SK-N-SH (cell line): ENCODE measurements around the gene CCNJL. TPM values are rescaled to one million over a fixed set of nuclear protein-coding genes. Genes with fewer than 3 reads are reported as not detected.
"Not testable (repeated sequence)": the region's sequence is repeated elsewhere in the genome, so short reads cannot be mapped to it uniquely, and the experiment has no call there.

Experiments used
- CTCF ChIA-PET: fragments of 300-600, 350-600 bp; formaldehyde crosslinking; extraction: SDS; loops from one replicate; lab custom pipeline; 2021; lab: Yijun Ruan, JAX
- POLR2A ChIA-PET: fragments of 350-600 bp; sonication (Branson Sonifier 250); formaldehyde crosslinking; extraction: SDS; loops from one replicate; lab custom pipeline; 2020; ENCODE audit warnings: antibody characterized with exemption, inconsistent platforms; lab: Yijun Ruan, JAX
- DNase-seq: peaks from one replicate; pipeline ENCODE4 v3.0.0; 2012
- H2AFZ ChIP-seq: fragments of 200-600 bp; sonication (generic); 2 replicates; pipeline ENCODE4 v1.8.1; 2016; ENCODE audit warnings: antibody characterized with exemption, mild to moderate bottlenecking, low read depth
- H3F3A ChIP-seq: fragments of 200-600 bp; sonication (generic); replicated peaks from 2 replicates; pipeline ENCODE3; 2016; ENCODE audit warnings: antibody characterized with exemption, mild to moderate bottlenecking; ENCODE audit not compliant: insufficient read depth
- H3K27ac ChIP-seq, 2 experiments: fragments of 200-500 bp in 1 of 2; fragments of 200-600 bp in 1 of 2; sonication (Bioruptor generic) in 1 of 2; sonication (generic), shearing (Covaris generic) in 1 of 2; 2 replicates each; pipeline versions ENCODE4 v1.5.1 to v1.6.1; 2014 to 2016; ENCODE audit warnings: low read depth in 2 of 2, inconsistent platforms in 1 of 2, low read length in 1 of 2, mild to moderate bottlenecking in 1 of 2, mixed read lengths in 1 of 2
- H3K27me3 ChIP-seq: fragments of 200-600 bp; sonication (generic), shearing (Covaris generic); 2 replicates; pipeline ENCODE4 v1.6.1; 2016; ENCODE audit warnings: mixed run types; ENCODE audit not compliant: insufficient read depth
- H3K36me3 ChIP-seq, 2 experiments: fragments of 200-500 bp in 1 of 2; fragments of 200-600 bp in 1 of 2; sonication (Bioruptor generic) in 1 of 2; sonication (generic) in 1 of 2; replicated peaks in 1 of 2; 2 replicates each; pipeline versions ENCODE3 to v1.5.1; 2014 to 2016; ENCODE audit warnings: low read length in 1 of 2, mild to moderate bottlenecking in 1 of 2; ENCODE audit not compliant: insufficient read depth in 2 of 2, control insufficient read depth in 1 of 2
- H3K4me1 ChIP-seq, 2 experiments: fragments of 200-500 bp in 1 of 2; fragments of 200-600 bp in 1 of 2; sonication (Bioruptor generic) in 1 of 2; sonication (generic), shearing (Covaris generic) in 1 of 2; 2 replicates each; pipeline versions ENCODE4 v1.5.1 to v1.6.1; 2014 to 2016; ENCODE audit warnings: low read depth in 1 of 2, low read length in 1 of 2, mixed run types in 1 of 2; ENCODE audit not compliant: insufficient read depth in 2 of 2, control insufficient read depth in 1 of 2
- H3K4me2 ChIP-seq: fragments of 200-600 bp; sonication (generic), shearing (Covaris generic); 2 replicates; pipeline ENCODE4 v1.6.1; 2017; ENCODE audit warnings: mixed run types
- H3K4me3 ChIP-seq, 2 experiments: fragments of 200-500 bp in 1 of 2; fragments of 200-600 bp in 1 of 2; sonication (Bioruptor generic) in 1 of 2; sonication (generic), shearing (Covaris generic) in 1 of 2; 2 replicates each; pipeline versions ENCODE4 v1.5.1 to v1.8.1; 2014 to 2016; ENCODE audit warnings: low read depth in 2 of 2, inconsistent platforms in 1 of 2, low read length in 1 of 2, mild to moderate bottlenecking in 1 of 2, mixed read lengths in 1 of 2, moderate library complexity in 1 of 2
- H3K79me2 ChIP-seq: fragments of 200-600 bp; sonication (generic); 2 replicates; pipeline ENCODE4 v1.8.1; 2017; ENCODE audit warnings: mild to moderate bottlenecking; ENCODE audit not compliant: insufficient read depth
- H3K9ac ChIP-seq: fragments of 200-600 bp; sonication (generic); 2 replicates; pipeline ENCODE4 v1.6.1; 2017; ENCODE audit warnings: mixed run types
- H3K9me2 ChIP-seq: fragments of 200-600 bp; sonication (generic); 2 replicates; pipeline ENCODE4 v1.6.1; 2017; ENCODE audit warnings: mixed run types
- H3K9me3 ChIP-seq: fragments of 200-600 bp; sonication (generic); 2 replicates; pipeline ENCODE4 v1.6.1; 2017; ENCODE audit warnings: mixed run types, mild to moderate bottlenecking, moderate library complexity
- H4K20me1 ChIP-seq: fragments of 200-600 bp; sonication (generic); 2 replicates; pipeline ENCODE4 v1.6.1; 2017; ENCODE audit warnings: mild to moderate bottlenecking, mixed run types; ENCODE audit not compliant: insufficient read depth
- NFIC ChIP-seq: IDR thresholded peaks from 2 replicates; pipeline ENCODE4 v1.4.0; 2012; ENCODE audit warnings: borderline replicate concordance
- NRF1 ChIP-seq: IDR thresholded peaks from 2 replicates; pipeline ENCODE4 v1.6.1; 2012; ENCODE audit warnings: low read depth, mild to moderate bottlenecking, low read length
- PBX3 ChIP-seq: IDR thresholded peaks from 2 replicates; pipeline ENCODE4; 2012
- POLR2AphosphoS5 ChIP-seq: IDR thresholded peaks from 2 replicates; pipeline ENCODE4 v1.6.1; 2012; ENCODE audit warnings: low read depth, low read length
- RAD21 ChIP-seq: IDR thresholded peaks from 2 replicates; pipeline ENCODE4 v1.6.1; 2012; ENCODE audit warnings: mild to moderate bottlenecking, low read length
- WGBS: methylation state at CpG from one replicate; pipeline ENCODE4 v1.1.6; 2017; ENCODE audit warnings: low lambda C conversion rate; 5-methylcytosine and 5-hydroxymethylcytosine counted together
- polyA plus RNA-seq, 3 experiments: library from polyadenylated mRNA; depleted of rRNA; stranded (reverse); fragments of >200 nt; gene quantifications; 2 replicates each; pipeline ENCODE4 v1.2.3, GENCODE V29; 2012

CCNJL gene
- polyA plus RNA-seq, 1 of the 3 experiments (the other 2 are of a cell fraction): 7.1 TPM

GRCh38 chr5:160250226-160250625 lies 62.1 kb downstream of the CCNJL start:
- no peaks in the 10 kb centered on the region for H4K20me1 ChIP-seq
- H3K4me3 ChIP-seq: no peak overlapping the region
- peaks cover 0 to 19% of the 10 kb centered on the region in 2 experiments; a peak in 1 of 4 replicates for H3K4me1 ChIP-seq
- POLR2A ChIA-PET: interaction anchor here (1.3 kb wide), 1 partner anchor 12 kb away, joined by 6 read pairs; no protein-coding TSS in a partner anchor
- H3K9ac ChIP-seq: no peak overlapping the region
- H3K4me2 ChIP-seq: no peak overlapping the region
- TF ChIP-seq NFIC (no peak), POLR2AphosphoS5 (no peak)
- TF ChIP-seq, all 33 proteins: peak for 0
- CTCF ChIA-PET: interaction anchor here (1.1 to 2.2 kb wide), 7 partner anchors 9 to 229 kb away, joined by 3 to 10 read pairs (median 4); no protein-coding TSS in a partner anchor
- peak; percentile 37 for DNase-seq
- Histone ChIP-seq H3K9me3 (no peaks in the 10 kb centered on the region), H3F3A (no peaks in the 10 kb centered on the region), H3K36me3 (peaks cover 7 to 14% of the 10 kb centered on the region in 2 experiments), H3K9me2 (no peaks in the 10 kb centered on the region), H3K79me2 (no peaks in the 10 kb centered on the region), H3K27ac (no peak overlapping the region; a peak in 1 of 4 replicates), H2AFZ (no peak overlapping the region), H3K27me3 (no peaks in the 10 kb centered on the region)
- WGBS: 86% methylated on average over 5 of the region's 5 CpGs

- peaks cover 7 to 14% of the 10 kb centered on the region in 2 experiments for H3K36me3 ChIP-seq
- H3K79me2 ChIP-seq, H2AFZ ChIP-seq, H3K27me3 ChIP-seq, H3K27ac ChIP-seq, H3F3A ChIP-seq, H3K9me2 ChIP-seq, H4K20me1 ChIP-seq, DNase-seq, H3K9ac ChIP-seq, H3K4me3 ChIP-seq, H3K4me2 ChIP-seq, H3K9me3 ChIP-seq: not testable (repeated sequence)
- ChIA-PET POLR2A (interaction anchor here (0.6 to 1.3 kb wide), 2 partner anchors 13 to 90 kb away, joined by 3 to 6 read pairs; no protein-coding TSS in a partner anchor), CTCF (interaction anchor here (1.1 to 2.2 kb wide), 7 partner anchors 8 to 228 kb away, joined by 3 to 10 read pairs (median 4); no protein-coding TSS in a partner anchor)
- peaks cover 0 to 19% of the 10 kb centered on the region in 2 experiments; a peak in 1 of 4 replicates for H3K4me1 ChIP-seq
- 100% methylated on average over 1 of the region's 1 CpG for WGBS
Measured at GRCh38 chr5:160249570-160249969, 62.8 kb downstream of the CCNJL start.

GRCh38 chr5:160245506-160246086 lies 66.8 kb downstream of the CCNJL start:
- Histone ChIP-seq H3K9ac (no peak overlapping the region), H3K4me3 (no peak overlapping the region), H3K9me2 (no peaks in the 10 kb centered on the region), H3K4me1 (peaks cover 0 to 19% of the 10 kb centered on the region in 2 experiments; a peak in 1 of 4 replicates), H3K36me3 (no peaks in the 10 kb centered on the region), H3K27ac (peak overlapping the region in 1 of 2 experiments; percentile 73; a peak in 2 of 4 replicates), H3K4me2 (no peak overlapping the region), H3K9me3 (no peaks in the 10 kb centered on the region), H3K27me3 (no peaks in the 10 kb centered on the region), H3F3A (no peaks in the 10 kb centered on the region), H2AFZ (no peak overlapping the region), H4K20me1 (no peaks in the 10 kb centered on the region), H3K79me2 (no peaks in the 10 kb centered on the region)
- TF ChIP-seq PBX3 (no peak), NRF1 (peak; percentile 39; the same call in 1 of the 2 replicates), RAD21 (0 out of 2 replicates have a peak, but pooled peaks have one; percentile 6)
- DNase-seq: peak; percentile 62
- WGBS: 77% methylated on average over 6 of the region's 9 CpGs
- ChIA-PET POLR2A (interaction anchor here (0.9 to 2.6 kb wide), 4 partner anchors 17 to 81 kb away, joined by 3 to 9 read pairs (median 4); no protein-coding TSS in a partner anchor), CTCF (interaction anchor here (0.6 to 9.3 kb wide), 9 partner anchors 16 to 330 kb away, joined by 3 to 78 read pairs (median 3); no protein-coding TSS in a partner anchor)
